Subcutaneous adipose tissue (tissue), 4 donors: Measurements from ENCODE around the gene ZNF205. TPM values are rescaled to one million over a fixed set of nuclear protein-coding genes. Genes with fewer than 3 reads are reported as not detected.

Experiments used
- total RNA-seq, 4 donors: library from RNA; depleted of rRNA; stranded (reverse); fragments of >200 nt; gene quantifications; one replicate each; pipeline ENCODE4 v1.1.0, GENCODE V29; 2016
- TF ChIP-seq, protein P1 (sequence below): fragments of 450-650 bp; IDR thresholded peaks from one replicate; pipeline ENCODE4 v1.5.1; 2016; ENCODE audit warnings: low read depth, mild to moderate bottlenecking, control low read depth, antibody characterized with exemption, moderate library complexity

ZNF205 gene
- total RNA-seq, 4 donors from 2014 or later = 3.4 to 15.3 (median 7.6) TPM

DNA sequence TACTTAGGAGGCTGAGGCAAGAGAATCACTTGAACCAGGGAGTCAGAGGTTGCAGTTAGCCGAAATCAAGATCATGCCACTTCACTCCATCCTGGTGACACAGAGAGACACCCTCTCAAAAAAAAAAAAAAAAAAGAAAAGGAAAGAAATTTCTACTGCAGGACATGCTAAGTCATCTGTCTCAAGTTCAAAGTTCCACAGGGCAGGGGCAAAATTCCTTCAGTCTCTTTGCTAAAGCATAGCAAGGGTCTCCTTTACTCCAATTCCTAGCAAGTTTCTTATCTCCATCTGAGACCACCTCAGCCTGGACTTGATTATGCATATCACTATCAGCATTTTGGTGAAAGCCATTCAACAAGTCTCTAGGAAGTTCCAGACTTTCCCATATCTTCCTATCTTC, 27.9 kb upstream of the ZNF205 start:
- TF ChIP-seq, protein P1, sequence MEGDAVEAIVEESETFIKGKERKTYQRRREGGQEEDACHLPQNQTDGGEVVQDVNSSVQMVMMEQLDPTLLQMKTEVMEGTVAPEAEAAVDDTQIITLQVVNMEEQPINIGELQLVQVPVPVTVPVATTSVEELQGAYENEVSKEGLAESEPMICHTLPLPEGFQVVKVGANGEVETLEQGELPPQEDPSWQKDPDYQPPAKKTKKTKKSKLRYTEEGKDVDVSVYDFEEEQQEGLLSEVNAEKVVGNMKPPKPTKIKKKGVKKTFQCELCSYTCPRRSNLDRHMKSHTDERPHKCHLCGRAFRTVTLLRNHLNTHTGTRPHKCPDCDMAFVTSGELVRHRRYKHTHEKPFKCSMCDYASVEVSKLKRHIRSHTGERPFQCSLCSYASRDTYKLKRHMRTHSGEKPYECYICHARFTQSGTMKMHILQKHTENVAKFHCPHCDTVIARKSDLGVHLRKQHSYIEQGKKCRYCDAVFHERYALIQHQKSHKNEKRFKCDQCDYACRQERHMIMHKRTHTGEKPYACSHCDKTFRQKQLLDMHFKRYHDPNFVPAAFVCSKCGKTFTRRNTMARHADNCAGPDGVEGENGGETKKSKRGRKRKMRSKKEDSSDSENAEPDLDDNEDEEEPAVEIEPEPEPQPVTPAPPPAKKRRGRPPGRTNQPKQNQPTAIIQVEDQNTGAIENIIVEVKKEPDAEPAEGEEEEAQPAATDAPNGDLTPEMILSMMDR = no peak

DNA sequence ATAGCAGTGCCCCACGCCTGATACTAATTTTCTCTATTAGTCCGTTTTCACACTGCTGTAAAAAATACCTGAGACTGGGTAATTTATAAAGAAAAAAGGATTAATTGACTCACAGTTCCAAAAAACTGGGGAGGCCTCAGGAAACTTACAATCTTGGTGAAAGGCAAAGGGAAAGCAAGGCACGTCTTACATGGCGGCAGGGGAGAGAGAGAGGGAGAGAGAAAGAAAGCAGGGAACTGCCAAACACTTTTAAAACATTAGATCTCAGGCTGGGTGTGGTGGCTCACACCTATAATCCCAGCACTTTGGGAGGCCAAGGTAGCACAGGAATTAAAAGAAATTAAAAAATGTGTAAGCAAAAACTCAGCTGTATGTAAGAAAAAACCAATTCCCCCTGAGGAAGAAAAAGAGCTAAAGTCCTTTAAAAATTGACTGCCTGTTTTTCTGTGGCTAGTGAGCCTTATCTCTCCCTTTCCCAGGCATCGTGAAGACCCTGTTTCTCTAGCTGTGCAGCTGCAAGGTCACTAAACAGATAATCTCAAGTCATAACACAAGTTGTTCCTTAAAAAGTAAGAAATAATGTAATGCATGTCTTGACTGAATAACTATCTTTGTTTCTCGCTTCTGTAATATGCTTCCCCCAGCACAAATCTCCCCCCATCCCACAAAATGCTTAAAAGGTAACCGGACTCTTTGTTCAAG, 27.3 kb upstream of the ZNF205 start:
- TF ChIP-seq, protein P1 = no peak

- TF ChIP-seq, protein P1 = no peak
Observed at GRCh38 chr16:3085868-3086595, 26.4 kb upstream of the ZNF205 start.

- TF ChIP-seq, protein P1 = no peak
Observed at GRCh38 chr16:3086596-3087242, 25.7 kb upstream of the ZNF205 start.

DNA sequence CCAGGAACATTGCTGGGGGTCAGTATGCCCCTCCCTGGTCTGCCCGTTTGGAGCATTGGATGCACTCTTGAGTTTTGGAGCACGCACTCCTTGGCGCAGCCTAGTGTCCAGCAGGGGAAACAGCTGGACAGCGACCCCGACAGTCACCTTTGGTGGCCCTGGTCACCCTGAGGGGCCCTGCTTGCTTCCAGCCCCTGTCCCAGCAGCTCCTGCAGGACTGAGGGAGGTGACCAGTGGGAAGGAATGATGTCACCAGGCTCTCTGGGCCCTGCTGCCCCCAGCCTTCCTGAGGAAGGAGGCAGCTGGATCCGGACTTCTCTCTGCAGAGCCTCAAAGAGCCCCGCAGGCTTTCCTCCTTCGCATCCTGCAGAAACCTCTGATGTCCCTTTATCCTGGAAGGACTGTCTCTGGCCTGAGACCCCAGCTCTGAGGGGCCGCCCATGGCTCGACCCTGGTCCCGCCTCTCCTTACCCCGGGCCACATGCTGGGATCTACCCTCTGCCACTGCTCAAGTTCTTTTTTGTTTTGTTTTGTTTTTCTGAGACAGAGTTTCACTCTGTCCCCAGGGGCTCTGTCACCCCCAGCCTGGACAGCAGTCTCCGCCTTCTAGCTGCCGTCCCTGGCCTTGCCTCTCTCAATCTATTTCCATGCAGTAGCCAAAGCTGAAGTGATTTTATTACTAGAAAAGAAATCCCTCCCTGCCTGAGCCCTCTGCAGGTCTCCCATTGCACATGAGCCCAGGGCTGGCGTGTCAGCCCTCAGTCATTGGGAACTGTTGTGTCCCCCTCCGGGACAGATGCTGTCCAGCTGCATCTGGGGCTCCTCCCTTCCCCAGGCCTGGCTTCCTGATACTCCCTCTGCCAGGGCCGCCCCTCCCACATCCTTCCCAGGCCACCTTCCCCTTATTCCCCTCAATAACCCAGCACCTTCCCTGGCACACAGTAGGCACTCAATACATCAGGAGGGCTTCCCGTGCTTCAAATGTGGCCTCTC, 24.8 kb upstream of the ZNF205 start:
- TF ChIP-seq, protein P1 = no peak

GRCh38 chr16:3088450-3088849, 23.9 kb upstream of the ZNF205 start:
- TF ChIP-seq, protein P1 = no peak
